ENCODE measurements around the gene EML1.

The EML1 gene

DNA sequence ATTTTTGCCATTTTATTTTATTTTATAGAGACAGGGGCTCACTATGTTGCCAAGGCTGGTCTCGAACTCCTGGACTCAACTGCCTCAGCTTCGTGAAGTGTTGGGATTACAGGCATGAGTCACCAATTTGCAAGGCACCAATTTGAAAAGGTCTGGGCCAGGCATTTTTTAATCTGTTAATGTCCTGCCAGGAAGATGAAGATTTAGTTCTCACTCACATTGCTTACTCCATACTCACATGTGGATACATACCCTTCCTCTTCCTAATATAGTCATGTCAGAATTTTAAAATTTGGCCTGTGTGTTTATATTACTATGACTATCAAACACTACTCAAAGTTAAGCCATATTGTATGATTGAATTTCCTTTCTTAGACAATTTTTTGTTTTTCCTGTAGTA lies 15.3 kb upstream of the EML1 start:
- in situ Hi-C loops (cut with MboI; ENCODE audit: low sequenced_read_pairs): no loop called here

DNA sequence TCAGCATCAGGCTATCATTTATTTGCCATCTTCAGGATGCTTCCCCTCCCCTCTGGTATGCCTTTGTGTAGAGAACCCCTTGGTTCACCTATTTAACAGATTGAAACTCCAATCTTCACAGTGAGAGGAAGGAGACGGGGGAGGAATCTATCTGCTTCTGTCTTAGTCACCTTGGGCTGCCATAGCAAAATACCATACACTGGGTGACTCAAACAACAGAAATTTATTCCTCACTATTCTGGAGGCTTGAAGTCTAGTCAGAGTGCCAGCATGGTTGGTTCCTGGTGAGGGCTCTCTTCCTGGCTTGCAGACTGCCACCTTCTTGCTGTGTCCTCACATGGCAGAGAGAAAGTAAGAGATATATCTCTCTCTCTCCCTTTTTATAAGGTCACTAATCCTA lies 13.5 kb upstream of the EML1 start:
- in situ Hi-C loops (cut with MboI; ENCODE audit: low sequenced_read_pairs): no loop called here

DNA sequence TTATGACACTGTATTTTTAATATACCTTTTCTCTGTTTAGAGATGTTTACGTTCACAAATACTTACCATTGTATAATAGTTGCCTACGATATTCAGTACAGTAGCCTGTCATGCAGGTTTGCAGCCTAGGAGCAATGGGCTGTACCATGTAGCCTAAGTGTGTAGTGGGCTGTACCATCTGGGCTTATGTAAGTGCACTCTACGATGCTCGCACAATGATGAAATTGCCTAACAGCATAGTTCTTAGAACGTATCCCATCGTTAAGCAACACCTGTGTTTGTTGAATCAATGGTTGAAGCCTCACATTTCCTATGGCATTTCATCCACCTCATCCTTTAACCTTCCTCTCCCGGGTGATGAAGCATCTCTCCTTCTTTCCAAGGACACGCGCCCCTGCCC lies 12.5 kb upstream of the EML1 start:
- in situ Hi-C loops (cut with MboI; ENCODE audit: low sequenced_read_pairs): no loop called here

DNA sequence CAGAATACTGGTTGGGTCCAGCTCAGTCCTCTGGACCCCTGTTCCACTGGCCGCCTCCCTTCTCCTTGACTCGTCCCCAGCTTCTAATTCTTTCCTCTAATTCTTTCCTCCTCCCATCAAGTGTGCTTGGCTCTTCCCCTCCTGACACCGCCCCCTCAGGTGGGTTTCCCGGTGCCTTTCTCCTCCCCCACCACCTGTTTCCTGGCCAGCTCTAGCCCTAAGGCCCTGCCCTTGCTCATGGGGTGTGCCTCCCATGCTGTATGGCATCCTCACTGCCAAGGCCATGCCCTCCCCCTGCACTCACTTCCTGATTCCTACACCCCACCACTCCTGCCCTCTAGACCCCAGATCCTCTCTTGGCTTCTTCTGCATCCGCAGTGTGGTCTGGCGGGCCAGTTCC lies 12.1 kb upstream of the EML1 start:
- in situ Hi-C loops (cut with MboI; ENCODE audit: low sequenced_read_pairs): no loop called here

DNA sequence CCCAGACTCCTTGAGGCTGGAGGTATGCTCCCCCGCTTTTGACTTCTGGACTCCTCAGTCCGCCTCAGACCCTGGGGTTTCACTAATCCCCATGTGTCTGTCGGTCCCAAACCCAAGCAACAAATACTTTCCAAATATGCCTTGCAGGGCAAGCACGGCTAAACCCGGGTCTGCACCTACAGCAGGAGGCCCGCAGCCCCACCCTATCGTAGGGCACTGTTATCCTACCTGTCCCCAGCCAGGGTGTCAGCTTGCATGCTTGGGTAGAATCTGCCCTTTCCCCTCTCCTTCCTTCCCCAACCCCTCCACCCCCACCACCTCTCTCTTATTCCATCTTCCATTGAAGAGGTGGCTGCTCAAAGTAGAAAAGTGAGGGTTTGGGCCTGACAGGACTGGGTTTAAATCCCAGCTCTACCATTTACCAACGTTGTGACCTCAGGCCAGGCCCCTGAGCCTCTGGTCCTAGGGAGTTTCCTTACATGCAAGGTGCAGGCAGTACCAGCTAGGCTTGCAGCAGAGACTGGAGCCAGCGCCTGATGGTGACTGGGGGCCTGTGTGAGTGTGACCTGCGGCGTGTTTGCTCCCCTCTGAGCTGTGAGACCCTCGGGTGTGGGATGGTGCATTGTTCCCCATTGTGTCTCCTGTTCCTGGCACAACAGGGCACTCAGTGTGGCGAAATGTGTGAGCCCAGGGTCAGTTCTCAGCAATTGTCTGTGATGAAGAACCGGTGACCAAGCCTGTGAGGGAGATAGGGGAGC lies 11.2 kb upstream of the EML1 start:
- in situ Hi-C loops (cut with MboI; ENCODE audit: low sequenced_read_pairs): no loop called here

DNA sequence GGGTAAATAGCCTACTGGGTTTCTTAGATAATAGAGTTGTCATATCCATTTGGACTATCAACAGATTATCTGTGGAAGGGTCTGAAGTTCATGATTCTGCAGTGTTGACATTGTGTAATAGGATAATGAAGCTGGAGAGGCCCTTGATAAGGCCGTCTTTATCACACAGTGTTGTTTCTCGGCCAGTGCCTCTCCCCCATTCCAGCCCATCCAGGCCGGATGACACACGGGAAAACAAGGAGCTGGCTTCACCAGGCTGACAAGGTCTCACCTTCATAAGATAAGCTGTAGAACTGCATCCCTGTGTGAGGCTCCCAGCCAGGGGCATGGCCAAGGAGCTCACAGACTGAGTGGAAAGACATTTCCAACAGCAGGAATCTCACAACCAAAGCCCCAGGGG lies 8.7 kb upstream of the EML1 start:
- in situ Hi-C loops (cut with MboI; ENCODE audit: low sequenced_read_pairs): no loop called here

DNA sequence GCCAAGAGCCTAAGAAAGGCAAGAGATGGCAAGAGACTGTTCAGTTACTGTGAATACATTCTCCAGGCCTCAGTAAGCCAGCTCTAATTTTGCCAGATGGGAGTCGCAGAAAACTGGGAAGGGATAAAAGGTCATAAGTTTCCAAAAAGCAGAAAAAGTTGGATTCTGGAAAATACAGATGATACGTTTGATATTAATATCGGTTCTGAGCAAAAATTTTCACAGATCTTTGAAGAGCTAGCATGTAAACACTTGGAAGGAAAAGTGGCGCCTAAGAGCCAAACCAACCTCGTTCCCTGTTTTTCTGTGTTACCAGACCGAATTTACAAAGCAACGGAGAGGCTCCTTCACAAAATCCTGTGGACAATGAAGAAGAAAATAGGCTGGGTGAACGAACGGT lies 7.8 kb upstream of the EML1 start:
- in situ Hi-C loops (cut with MboI; ENCODE audit: low sequenced_read_pairs): no loop called here

DNA sequence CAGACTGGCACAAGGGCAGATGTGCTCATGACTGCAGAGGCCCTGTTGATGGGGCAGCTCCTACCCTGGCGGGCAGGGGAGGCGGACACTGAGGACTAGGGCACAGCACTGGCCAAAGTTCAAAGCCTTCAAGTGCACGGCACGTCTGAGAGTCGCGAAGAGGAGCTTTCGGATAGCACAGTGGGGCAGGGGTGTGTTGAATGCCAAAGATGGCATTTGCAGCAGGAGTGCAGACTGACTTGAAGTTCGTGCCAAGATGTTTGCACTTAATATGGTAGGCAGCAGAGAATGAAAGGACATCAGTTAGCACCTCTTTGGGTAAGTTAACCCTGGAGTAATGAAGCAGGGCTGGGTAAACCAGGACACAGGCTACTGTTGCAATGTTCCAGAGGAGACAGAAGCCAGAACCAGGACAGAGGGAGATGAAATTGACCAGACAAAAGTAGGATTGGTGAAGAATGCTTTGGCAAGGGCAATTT lies 6.7 kb upstream of the EML1 start:
- in situ Hi-C loops (cut with MboI; ENCODE audit: low sequenced_read_pairs): no loop called here

DNA sequence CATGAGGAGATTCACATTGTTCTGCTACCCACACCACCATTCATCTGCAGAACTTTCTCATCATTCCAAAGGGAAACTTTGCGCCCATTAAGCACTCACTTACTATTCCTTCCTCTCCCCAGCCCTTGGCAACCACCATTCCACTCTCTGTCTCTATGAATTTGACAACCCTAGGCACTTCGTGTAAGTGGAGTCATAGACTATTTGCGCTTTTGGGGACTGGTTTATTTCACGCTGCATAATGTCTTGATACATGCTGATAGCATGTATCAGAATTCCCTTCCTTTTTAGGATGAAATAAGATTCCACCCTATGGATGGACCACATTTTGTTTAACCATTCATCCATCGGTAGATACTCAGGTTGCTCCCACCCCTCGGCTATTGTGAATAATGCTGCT lies 4.5 kb upstream of the EML1 start:
- in situ Hi-C loops (cut with MboI; ENCODE audit: low sequenced_read_pairs): no loop called here

DNA sequence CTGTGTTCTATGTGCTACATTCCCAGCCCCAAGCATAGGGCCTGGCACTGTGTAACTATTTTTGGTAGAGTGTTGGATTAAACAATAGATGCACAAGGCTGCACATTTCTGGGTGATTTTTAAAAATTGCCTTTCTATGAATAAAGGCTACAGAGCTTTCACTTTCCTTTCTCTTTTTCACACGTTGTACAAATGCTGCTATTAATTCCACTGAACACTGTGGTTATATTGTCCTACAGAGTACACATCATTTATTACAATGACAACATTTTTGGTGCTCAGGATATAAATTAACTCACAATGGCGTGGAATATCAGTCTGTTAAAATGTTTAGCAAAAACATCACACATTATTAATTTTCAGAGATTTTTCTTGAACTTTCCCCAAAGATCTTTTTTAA lies 3.6 kb upstream of the EML1 start:
- in situ Hi-C loops (cut with MboI; ENCODE audit: low sequenced_read_pairs): no loop called here

DNA sequence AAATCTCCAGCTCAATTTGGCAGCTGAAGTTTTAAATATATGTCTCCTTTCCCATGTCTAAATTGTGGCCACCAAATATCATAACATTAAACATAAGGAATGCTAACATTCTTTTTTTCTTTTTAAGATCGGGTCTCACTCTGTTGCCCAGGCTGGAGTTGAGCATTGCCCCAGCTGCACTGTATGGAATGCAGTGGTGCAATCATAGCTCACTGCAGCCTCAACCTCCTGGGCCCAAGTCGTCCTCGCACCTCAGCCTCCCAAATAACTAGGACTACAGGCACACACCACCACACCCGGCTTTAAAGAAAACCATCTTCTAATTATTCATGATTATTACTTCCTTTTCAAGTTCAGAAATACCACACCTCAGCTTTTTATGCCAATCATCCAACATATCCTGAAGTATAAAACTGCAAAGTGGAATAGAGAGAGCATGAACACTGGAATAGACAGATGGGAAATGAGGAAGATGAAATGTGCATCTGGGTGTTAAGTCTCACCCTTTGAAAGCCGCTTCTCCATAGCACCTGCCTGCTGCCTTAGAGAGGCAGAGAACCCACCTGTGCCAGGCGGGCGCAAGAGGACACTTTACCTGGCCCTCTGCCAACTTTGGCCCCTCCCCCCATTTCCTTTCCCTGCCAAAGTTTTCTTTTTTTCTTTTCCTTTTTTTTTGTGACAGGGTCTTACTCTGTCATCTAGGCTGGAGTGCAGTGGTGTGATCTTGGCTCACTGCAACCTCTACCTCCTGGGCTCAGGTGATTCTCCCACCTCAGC lies 2.8 kb upstream of the EML1 start:
- in situ Hi-C loops (cut with MboI; ENCODE audit: low sequenced_read_pairs): no loop called here

DNA sequence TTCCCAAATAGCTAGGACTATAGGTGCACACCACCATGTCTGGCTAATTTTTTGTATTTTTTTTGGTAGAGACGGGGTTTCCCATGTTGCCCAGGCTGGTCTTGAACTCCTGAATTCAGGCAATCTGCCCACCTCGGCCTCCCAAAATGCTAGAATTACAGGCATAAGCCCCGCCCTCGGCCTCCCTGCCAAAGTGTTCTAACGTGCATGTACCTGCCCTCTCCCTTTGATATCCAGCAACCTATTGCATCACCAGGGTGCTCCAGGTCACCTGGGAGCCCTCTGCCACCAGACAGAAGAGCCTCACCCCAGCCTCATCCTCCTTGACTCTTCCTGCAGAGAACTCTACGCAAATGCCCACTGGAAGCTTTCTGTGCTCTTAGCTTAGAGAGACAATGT lies 2.2 kb upstream of the EML1 start:
- in situ Hi-C loops (cut with MboI; ENCODE audit: low sequenced_read_pairs): no loop called here

DNA sequence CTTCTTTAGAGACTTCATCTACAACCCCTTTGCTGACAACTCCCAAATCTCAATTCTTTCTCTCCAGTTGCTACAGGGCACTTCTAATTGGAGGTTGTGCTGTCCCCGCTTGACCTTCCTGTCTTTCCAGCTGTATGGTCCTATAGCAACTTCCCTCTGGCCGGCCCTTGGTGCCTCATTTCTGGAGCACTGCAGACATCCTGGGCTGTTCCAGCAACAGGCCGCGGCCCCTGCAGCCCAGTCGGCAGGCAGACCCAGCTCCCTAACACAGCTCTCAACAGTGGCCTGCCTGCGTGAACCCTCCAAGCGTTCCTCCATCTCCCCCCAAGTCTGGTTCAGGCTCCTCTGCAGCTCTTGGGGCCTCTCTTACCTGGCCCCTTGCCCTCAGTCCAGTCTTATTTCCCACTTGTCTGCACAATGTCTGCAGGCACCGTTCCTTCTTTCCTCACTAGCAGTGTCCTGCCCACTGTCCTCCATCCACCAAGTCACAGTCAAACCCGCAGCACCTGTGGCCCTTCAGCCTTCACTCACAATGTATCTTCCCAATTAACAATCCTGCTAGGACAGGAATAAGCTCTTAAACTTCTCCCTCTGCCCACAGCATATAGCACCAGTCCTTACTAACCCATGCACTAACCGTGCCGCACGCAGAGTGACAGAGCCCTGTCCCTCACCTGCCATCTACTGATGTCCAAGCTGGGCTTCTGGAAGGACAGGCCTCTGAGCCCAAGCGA lies 1.6 kb upstream of the EML1 start:
- in situ Hi-C loops (cut with MboI; ENCODE audit: low sequenced_read_pairs): no loop called here

DNA sequence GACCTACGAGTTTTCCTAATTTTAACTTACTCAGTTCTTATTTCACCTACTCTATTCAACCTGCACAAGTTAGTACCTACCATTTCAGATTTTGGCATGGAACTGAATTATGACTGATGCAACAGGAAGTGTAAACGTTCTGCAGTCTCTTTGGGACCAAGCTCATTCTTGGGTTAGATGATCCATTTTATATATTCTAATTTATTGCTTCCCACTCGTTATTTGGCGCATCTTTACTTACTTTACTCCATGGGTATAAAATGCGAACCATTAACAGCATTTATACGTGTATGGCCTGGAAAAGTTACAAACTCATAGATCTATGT lies 1.0 kb upstream of the EML1 start:
- in situ Hi-C loops (cut with MboI; ENCODE audit: low sequenced_read_pairs): no loop called here

DNA sequence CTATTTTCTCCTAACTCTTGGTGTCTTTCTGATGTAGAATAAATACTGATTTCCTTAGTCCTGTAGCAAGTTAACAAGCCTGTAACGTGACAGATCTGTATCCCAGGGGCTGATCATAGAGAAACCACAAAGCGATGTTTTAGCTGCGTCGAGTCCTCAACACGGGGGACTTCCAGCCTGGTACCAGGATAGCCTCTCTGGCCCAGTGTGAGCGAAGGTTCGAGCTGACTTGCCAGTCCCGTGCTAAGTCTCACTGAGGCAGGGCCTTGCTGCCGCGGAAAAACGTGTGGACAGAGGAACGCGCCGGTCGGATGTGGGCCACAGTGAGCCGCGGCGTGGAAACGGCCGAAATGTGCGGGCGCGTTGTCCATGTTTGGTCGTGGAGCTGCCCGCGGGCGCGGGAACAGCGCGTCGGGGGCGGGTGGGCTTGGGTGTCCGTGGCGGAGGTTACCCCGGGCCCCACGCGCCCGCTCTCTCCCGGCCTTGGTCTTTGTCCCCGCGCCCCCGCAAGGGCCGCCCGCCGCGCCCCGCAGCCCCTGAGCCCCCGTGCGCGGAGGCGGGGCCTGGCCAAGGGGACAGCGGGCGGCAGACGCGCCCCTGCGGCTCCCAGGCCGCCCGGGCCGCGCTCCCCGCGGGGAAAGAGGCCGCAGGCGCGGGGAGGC lies 531 bp upstream of the EML1 start:
- in situ Hi-C loops (cut with MboI; ENCODE audit: low sequenced_read_pairs): no loop called here

DNA sequence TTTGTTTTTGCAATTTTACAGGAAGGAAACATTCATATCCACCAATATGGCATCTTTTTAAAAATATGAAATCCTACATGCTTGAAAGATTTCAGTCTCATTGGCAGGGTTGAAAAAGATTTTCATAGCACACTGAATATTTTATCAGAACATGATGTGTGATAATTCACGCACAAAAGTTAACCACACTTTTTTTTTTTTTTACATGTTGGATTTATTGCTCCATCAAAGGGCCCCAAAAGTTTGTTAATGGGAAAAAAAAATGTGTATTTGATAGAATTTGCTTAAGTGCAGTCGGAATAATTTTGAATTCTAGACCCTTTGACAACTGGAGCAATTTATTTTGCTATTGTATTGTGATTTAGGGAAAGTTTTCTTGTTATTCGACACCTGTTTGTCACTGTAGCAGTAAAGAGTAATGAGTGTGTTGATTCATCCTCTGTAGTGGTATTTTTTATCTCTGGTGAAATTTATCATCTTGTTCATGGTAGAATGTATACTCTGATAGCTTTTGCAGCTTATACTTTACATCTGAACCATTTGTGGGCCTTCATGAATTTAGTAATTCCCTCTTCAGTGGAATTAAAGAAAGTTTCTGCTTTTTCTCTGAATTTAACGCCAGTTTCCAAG lies 1.1 kb downstream of the EML1 start:
- in situ Hi-C loops (cut with MboI; ENCODE audit: low sequenced_read_pairs): no loop called here

DNA sequence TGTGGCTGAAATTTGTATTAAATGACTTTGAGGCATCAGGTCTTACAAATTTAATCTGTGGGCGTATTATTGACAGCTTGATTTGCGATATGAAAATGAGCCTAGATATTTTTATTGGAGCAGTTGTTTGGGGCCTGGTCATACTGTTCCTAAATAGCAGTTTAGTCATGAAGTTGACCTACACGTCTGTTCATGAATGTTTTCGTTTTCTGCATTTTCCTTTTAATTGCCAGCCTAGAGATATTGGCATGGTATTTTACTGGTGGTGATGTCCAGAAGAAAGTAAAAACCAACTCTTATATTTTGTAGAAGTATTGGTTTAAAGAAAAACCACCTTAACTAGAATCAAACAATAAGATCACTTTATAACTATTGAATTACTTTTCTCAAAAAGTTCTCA lies 1.8 kb downstream of the EML1 start:
- in situ Hi-C loops (cut with MboI; ENCODE audit: low sequenced_read_pairs): no loop called here

DNA sequence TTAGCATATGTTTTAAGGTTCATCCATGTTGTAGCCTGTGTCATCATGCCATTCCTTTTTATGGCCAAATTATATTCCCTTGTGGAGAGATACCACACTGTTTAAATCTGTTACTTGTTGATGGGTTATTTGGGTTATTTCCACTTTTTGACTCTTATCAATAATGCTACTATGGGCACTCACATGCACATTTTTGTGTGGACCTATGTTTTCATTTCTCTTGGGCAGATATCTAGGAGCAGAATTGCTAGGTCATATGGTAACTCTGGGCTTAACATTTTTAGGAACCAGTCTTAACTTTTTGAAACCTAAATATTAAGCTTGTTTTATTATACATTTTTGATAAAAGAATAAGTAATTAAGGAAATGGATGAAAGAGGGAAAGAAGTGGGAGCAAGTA lies 4.0 kb downstream of the EML1 start:
- in situ Hi-C loops (cut with MboI; ENCODE audit: low sequenced_read_pairs): no loop called here

DNA sequence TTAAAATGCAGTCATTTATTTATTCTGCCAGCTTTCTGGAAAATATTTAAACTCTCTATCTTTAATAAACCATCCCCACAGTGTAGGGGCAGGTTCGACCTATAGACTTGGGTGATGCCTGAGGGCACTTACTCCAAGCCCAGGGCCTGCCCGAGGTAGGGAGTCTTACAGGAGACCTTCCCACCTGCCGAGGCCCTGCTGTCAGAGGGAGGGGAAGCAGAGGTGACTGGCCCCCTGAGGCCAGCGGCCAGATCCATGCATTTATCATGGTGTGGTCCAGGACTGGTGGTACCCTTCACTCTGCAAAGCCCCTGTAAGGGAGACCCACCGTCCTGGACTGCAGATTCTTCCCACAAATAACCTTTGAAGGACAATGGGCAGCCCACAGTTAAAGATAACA lies 7.6 kb downstream of the EML1 start:
- in situ Hi-C loops (cut with MboI; ENCODE audit: low sequenced_read_pairs): no loop called here

DNA sequence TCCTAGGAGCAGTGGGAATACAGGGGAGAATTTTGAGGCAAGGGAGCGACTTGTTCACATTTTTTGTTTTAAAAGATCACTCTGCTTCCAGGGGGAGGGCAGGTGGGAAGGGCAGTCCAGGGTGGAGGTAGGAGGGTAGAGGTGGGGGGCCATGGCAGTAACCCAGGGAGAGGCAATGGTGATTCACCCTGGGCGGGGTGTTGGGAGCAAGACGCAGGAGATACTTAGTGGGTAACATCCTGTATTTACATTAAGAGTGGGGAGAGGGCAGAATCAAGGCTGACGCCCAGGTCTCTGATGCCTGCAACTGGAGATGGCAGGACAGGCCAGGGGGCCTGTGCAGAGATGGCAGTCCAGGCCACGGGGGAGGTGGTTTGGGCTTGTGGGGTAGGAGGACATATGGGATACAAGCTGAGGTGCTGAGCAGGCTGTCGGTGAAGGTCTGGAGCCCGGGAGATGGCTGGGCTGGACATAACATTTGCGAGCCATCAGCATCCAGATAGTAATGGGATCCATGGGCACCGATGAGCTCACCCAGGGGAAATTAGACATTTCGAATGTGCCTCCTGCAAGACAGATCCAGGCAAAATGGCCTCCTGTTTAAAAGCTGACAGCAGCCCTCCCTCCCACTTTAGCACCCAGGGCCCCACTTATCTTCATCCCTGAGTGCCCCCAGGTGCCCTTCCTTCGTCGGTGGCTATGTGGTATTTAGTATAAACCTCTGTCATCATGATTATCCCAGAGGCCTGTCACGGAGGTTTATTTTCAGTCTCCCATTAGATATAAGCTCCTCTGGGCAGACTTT lies 9.3 kb downstream of the EML1 start:
- in situ Hi-C loops (cut with MboI; ENCODE audit: low sequenced_read_pairs): no loop called here
